IPS-18c (cell line): ENCODE data around the gene S100A9.
"Not testable (repeated sequence)": the region's sequence is repeated elsewhere in the genome, so short reads cannot be mapped to it uniquely, and the experiment has no call there.

Experiments
- H3K4me3 ChIP-seq: 2 replicates; pipeline ENCODE4 v1.7.0; 2013; ENCODE audit warnings: low read depth, mild to moderate bottlenecking, low read length, moderate library complexity; ENCODE audit not compliant: insufficient read depth
- H3K9me3 ChIP-seq: one replicate; pipeline ENCODE4 v1.6.1; 2013; ENCODE audit warnings: mild to moderate bottlenecking, low read length, moderate library complexity; ENCODE audit not compliant: control insufficient read depth, insufficient read depth

The S100A9 gene

GRCh38 chr1:153394391-153394790 is 36.7 kb downstream of the S100A9 start:
- Histone ChIP-seq H3K9me3 (no peaks in the 10 kb centered on the region), H3K4me3 (no peak overlapping the region)

- no peak overlapping the region; the same call in 1 of the 2 replicates for H3K4me3 ChIP-seq
- no peaks in the 10 kb centered on the region for H3K9me3 ChIP-seq
Observed at GRCh38 chr1:153395136-153395685, 37.6 kb downstream of the S100A9 start.

- no peaks in the 10 kb centered on the region for H3K9me3 ChIP-seq
- no peak overlapping the region for H3K4me3 ChIP-seq
Observed at GRCh38 chr1:153395776-153396175, 38.1 kb downstream of the S100A9 start.

GRCh38 chr1:153396461-153396860 is 38.8 kb downstream of the S100A9 start:
- Histone ChIP-seq H3K4me3 (no peak overlapping the region), H3K9me3 (no peaks in the 10 kb centered on the region)

- Histone ChIP-seq H3K9me3 (no peaks in the 10 kb centered on the region), H3K4me3 (no peak overlapping the region)
Observed at GRCh38 chr1:153397051-153397923, 39.6 kb downstream of the S100A9 start.

- Histone ChIP-seq H3K9me3 (no peaks in the 10 kb centered on the region), H3K4me3 (no peak overlapping the region)
Observed at GRCh38 chr1:153397924-153398651, 40.4 kb downstream of the S100A9 start.

GRCh38 chr1:153399401-153400055 is 41.9 kb downstream of the S100A9 start:
- Histone ChIP-seq H3K9me3 (peaks cover 3% of the 10 kb centered on the region), H3K4me3 (no peak overlapping the region)

- H3K9me3 ChIP-seq = peaks cover 3% of the 10 kb centered on the region
- H3K4me3 ChIP-seq = no peak overlapping the region
Observed at GRCh38 chr1:153400244-153400643, 42.6 kb downstream of the S100A9 start.

GRCh38 chr1:153401461-153401860 is 43.8 kb downstream of the S100A9 start:
- Histone ChIP-seq H3K4me3 (no peak overlapping the region), H3K9me3 (peaks cover 3% of the 10 kb centered on the region)

- Histone ChIP-seq H3K9me3 (peaks cover 3% of the 10 kb centered on the region), H3K4me3 (no peak overlapping the region)
Observed at GRCh38 chr1:153402226-153402625, 44.6 kb downstream of the S100A9 start.

- H3K9me3 ChIP-seq = peaks cover 3% of the 10 kb centered on the region
- H3K4me3 ChIP-seq = no peak overlapping the region
Observed at GRCh38 chr1:153403421-153404085, 45.9 kb downstream of the S100A9 start.

- Histone ChIP-seq H3K9me3 (peaks cover 3% of the 10 kb centered on the region), H3K4me3 (no peak overlapping the region)
Observed at GRCh38 chr1:153404086-153404635, 46.5 kb downstream of the S100A9 start.

GRCh38 chr1:153404768-153405167 is 47.1 kb downstream of the S100A9 start:
- no peak overlapping the region for H3K4me3 ChIP-seq
- H3K9me3 ChIP-seq = peaks cover 3% of the 10 kb centered on the region

GRCh38 chr1:153405825-153406599 is 48.4 kb downstream of the S100A9 start:
- H3K9me3 ChIP-seq, H3K4me3 ChIP-seq: not testable (repeated sequence)

GRCh38 chr1:153407274-153407673 is 49.6 kb downstream of the S100A9 start:
- H3K9me3 ChIP-seq = not testable (repeated sequence)

More at GRCh38 chr1:153407274-153407673, 49.6 kb downstream of the S100A9 start:
- not testable (repeated sequence) for H3K4me3 ChIP-seq
